Smooth muscle cell (in vitro differentiated cells): ENCODE measurements around the gene CCDC170. TPM values are rescaled to one million over a fixed set of nuclear protein-coding genes. Genes with fewer than 3 reads are reported as not detected.
"Not testable (repeated sequence)": the region's sequence is repeated elsewhere in the genome, so short reads cannot be mapped to it uniquely, and the experiment has no call there.

Experiments
- DNase-seq: peaks from one replicate; lab custom pipeline; 2025; ENCODE audit not compliant: unreplicated experiment; lab: John Stamatoyannopoulos, UW
- H2AFZ ChIP-seq: fragments of 200-600 bp; sonication (generic); 2 replicates; pipeline ENCODE4 v1.6.0; 2016; ENCODE audit warnings: antibody characterized with exemption, low read depth, mild to moderate bottlenecking
- H3F3A ChIP-seq: fragments of 200-600 bp; sonication (generic); 2 replicates; pipeline ENCODE4 v1.6.0; 2017; ENCODE audit warnings: antibody characterized with exemption, low read depth
- H3K27ac ChIP-seq: fragments of 200-600 bp; sonication (generic); 2 replicates; pipeline ENCODE4 v1.5.1; 2016; ENCODE audit warnings: low read depth, mild to moderate bottlenecking
- H3K27me3 ChIP-seq: fragments of 200-600 bp; sonication (generic); 2 replicates; pipeline ENCODE4 v1.6.1; 2016; ENCODE audit warnings: low read depth, mild to moderate bottlenecking
- H3K36me3 ChIP-seq: fragments of 200-600 bp; sonication (generic); 2 replicates; pipeline ENCODE4 v1.5.1; 2016; ENCODE audit warnings: low read depth
- H3K4me1 ChIP-seq: fragments of 200-600 bp; sonication (generic); 2 replicates; pipeline ENCODE4 v1.5.1; 2016; ENCODE audit warnings: low read depth
- H3K4me2 ChIP-seq: fragments of 200-600 bp; sonication (generic); 2 replicates; pipeline ENCODE4 v1.6.0; 2016; ENCODE audit warnings: mild to moderate bottlenecking
- H3K4me3 ChIP-seq: fragments of 200-600 bp; sonication (generic); 2 replicates; pipeline ENCODE4 v1.5.1; 2016; ENCODE audit warnings: mild to moderate bottlenecking
- H3K79me2 ChIP-seq: fragments of 200-600 bp; sonication (generic); 2 replicates; pipeline ENCODE4 v1.6.0; 2016; ENCODE audit warnings: low read depth, mild to moderate bottlenecking
- H3K9ac ChIP-seq: fragments of 200-600 bp; sonication (generic); 2 replicates; pipeline ENCODE4 v1.6.0; 2016; ENCODE audit warnings: low read depth
- H3K9me3 ChIP-seq: fragments of 200-600 bp; sonication (generic); replicated peaks from 2 replicates; pipeline ENCODE4 v1.5.1; 2016; ENCODE audit warnings: low read depth
- H4K20me1 ChIP-seq: fragments of 200-600 bp; sonication (generic); 2 replicates; pipeline ENCODE4 v1.6.0; 2016; ENCODE audit warnings: low read depth
- CTCF ChIP-seq: fragments of 200-600 bp; sonication (generic); IDR thresholded peaks from 2 replicates; pipeline ENCODE4 v1.5.1; 2017; ENCODE audit warnings: borderline replicate concordance, mild to moderate bottlenecking, antibody characterized with exemption; ENCODE audit not compliant: insufficient read depth, poor library complexity, severe bottlenecking
- WGBS: methylation state at CpG from one replicate; pipeline ENCODE4 v1.1.7; 2016; ENCODE audit warnings: low lambda C conversion rate; 5-methylcytosine and 5-hydroxymethylcytosine counted together
- polyA plus RNA-seq: library from polyadenylated mRNA; unstranded; fragments of >200 nt; fragmentation: Nextera tagmentation; extraction: Ambion mirVana; gene quantifications from 2 replicates; pipeline ENCODE4 v1.2.1, GENCODE V29; 2016
- total RNA-seq: library from RNA; depleted of rRNA; stranded (reverse); fragments of >200 nt; gene quantifications from 2 replicates; pipeline ENCODE4 v1.2.3, GENCODE V29; 2014

CCDC170 gene
- 0.45 and 0.63 TPM in 2 replicates for total RNA-seq
- polyA plus RNA-seq = 0.05 and 0.27 TPM in 2 replicates

GRCh38 chr6:151493804-151494234 is at the start of gene CCDC170:
Gene CCDC170, plus strand, starts transcription at chr6:151494017. Its CDS starts 112 bp downstream, at chr6:151494129.
- Histone ChIP-seq H3F3A (no peaks in the 10 kb centered on the region), H3K9ac (peak within 1 kb of the TSS; percentile 82), H3K36me3 (no peaks in the 10 kb centered on the region), H2AFZ (peak within 1 kb of the TSS; percentile 92), H3K27ac (no peak within 1 kb of the TSS), H3K27me3 (peaks cover 17% of the 10 kb centered on the region), H3K9me3 (no peaks in the 10 kb centered on the region), H4K20me1 (no peaks in the 10 kb centered on the region), H3K4me3 (peak within 1 kb of the TSS; percentile 74), H3K4me2 (peak within 1 kb of the TSS; percentile 99), H3K79me2 (no peaks in the 10 kb centered on the region), H3K4me1 (peaks cover 4% of the 10 kb centered on the region)
- TF ChIP-seq CTCF = no peak
- peak; percentile 28 for DNase-seq
- whole genome bisulfite sequencing = under 1% methylated on average over 57 of the region's 58 CpGs

- Histone ChIP-seq H3F3A (peaks cover 14% of the 10 kb centered on the region), H3K9ac (no peak overlapping the region), H3K79me2 (peaks cover 25% of the 10 kb centered on the region), H3K9me3 (no peaks in the 10 kb centered on the region), H3K4me2 (no peak overlapping the region), H3K27ac (peak overlapping the region; percentile 82), H3K4me3 (no peak overlapping the region), H4K20me1 (no peaks in the 10 kb centered on the region), H2AFZ (no peak overlapping the region), H3K36me3 (no peaks in the 10 kb centered on the region), H3K4me1 (peaks cover 3% of the 10 kb centered on the region), H3K27me3 (no peaks in the 10 kb centered on the region)
- DNase-seq = no peak
- TF ChIP-seq CTCF = no peak
- 70% methylated on average over 5 of the region's 5 CpGs for WGBS
These were observed 48.3 kb upstream of the CCDC170 start for GRCh38 chr6:151445482-151445881.

- Histone ChIP-seq H3K27me3 (no peaks in the 10 kb centered on the region), H3K27ac (peak overlapping the region; percentile 82), H2AFZ (no peak overlapping the region), H4K20me1 (no peaks in the 10 kb centered on the region), H3K9ac (no peak overlapping the region), H3K36me3 (no peaks in the 10 kb centered on the region), H3K4me1 (peaks cover 3% of the 10 kb centered on the region), H3K9me3 (no peaks in the 10 kb centered on the region), H3K4me2 (no peak overlapping the region), H3F3A (peaks cover 14% of the 10 kb centered on the region), H3K79me2 (peaks cover 21% of the 10 kb centered on the region), H3K4me3 (no peak overlapping the region)
- no peak for TF ChIP-seq CTCF
- WGBS = 91% methylated on average over 4 of the region's 4 CpGs
- DNase-seq = no peak
These were observed 46.6 kb upstream of the CCDC170 start for GRCh38 chr6:151447237-151447636.

GRCh38 chr6:151448623-151449022 is 45.2 kb upstream of the CCDC170 start:
- Histone ChIP-seq H3K79me2 (peaks cover 30% of the 10 kb centered on the region), H3K4me3 (no peak overlapping the region), H3K4me1 (peaks cover 8% of the 10 kb centered on the region), H3K36me3 (no peaks in the 10 kb centered on the region), H2AFZ (no peak overlapping the region), H3F3A (peaks cover 14% of the 10 kb centered on the region), H3K4me2 (no peak overlapping the region), H3K27me3 (no peaks in the 10 kb centered on the region), H4K20me1 (no peaks in the 10 kb centered on the region), H3K9ac (no peak overlapping the region), H3K9me3 (no peaks in the 10 kb centered on the region), H3K27ac (no peak overlapping the region)
- no peak for TF ChIP-seq CTCF
- DNase-seq = no peak
- WGBS = 94% methylated on average over 12 of the region's 12 CpGs

GRCh38 chr6:151450928-151451327 is 42.9 kb upstream of the CCDC170 start:
- H4K20me1 ChIP-seq, H3K36me3 ChIP-seq, H2AFZ ChIP-seq, DNase-seq, H3K27ac ChIP-seq, H3F3A ChIP-seq, H3K9ac ChIP-seq, H3K27me3 ChIP-seq, H3K9me3 ChIP-seq: not testable (repeated sequence)
- Histone ChIP-seq H3K4me3 (peak overlapping the region; percentile 68), H3K4me2 (peak overlapping the region; percentile 87), H3K4me1 (peaks cover 22% of the 10 kb centered on the region), H3K79me2 (peaks cover 38% of the 10 kb centered on the region)
- WGBS = 68% methylated on average over 6 of the region's 6 CpGs
